A673 (cell line): Measurements from ENCODE around the gene IL12RB2. TPM values are rescaled to one million over a fixed set of nuclear protein-coding genes. Genes with fewer than 3 reads are reported as not detected.
A peak's percentile ranks its signal among the peaks of the same experiment; 100 is the strongest.

Experiments
- BruUV-seq: library from RNA; stranded (reverse); fragments of 400-500 nt; replicated peaks from 2 replicates; lab custom pipeline; 2021; lab: Mats Ljungman, UMichigan
- CTCF ChIA-PET: fragments of 300-600 bp; sonication (Branson Sonifier 250); formaldehyde crosslinking; loops from one replicate; lab custom pipeline; 2022; ENCODE audit warnings: antibody characterized with exemption; lab: Charles Lee
- POLR2A ChIA-PET: fragments of 300-600 bp; sonication (Branson Sonifier 250); formaldehyde crosslinking; loops from one replicate; lab custom pipeline; 2022; ENCODE audit warnings: antibody characterized with exemption; ENCODE audit not compliant: low non-redundant PET; lab: Charles Lee
- DNase-seq: peaks from one replicate; pipeline ENCODE4 v3.0.0-alpha.2; 2015; ENCODE audit warnings: low spot score
- H3K27ac ChIP-seq: fragments of 200-600 bp; sonication (generic); 2 replicates; pipeline ENCODE4 v1.5.1; 2016; ENCODE audit warnings: mixed run types, low read depth, mild to moderate bottlenecking, mixed read lengths, antibody characterized with exemption, low read length; ENCODE audit not compliant: poor library complexity, severe bottlenecking
- H3K27me3 ChIP-seq: fragments of 200-600 bp; sonication (generic); replicated peaks from 2 replicates; pipeline ENCODE4 v1.6.1; 2017; ENCODE audit warnings: mixed run types, low read depth, mild to moderate bottlenecking, mixed read lengths, antibody characterized with exemption, low read length; ENCODE audit not compliant: insufficient read depth, poor library complexity
- H3K36me3 ChIP-seq: fragments of 200-600 bp; sonication (generic); 2 replicates; pipeline ENCODE4 v1.6.1; 2016; ENCODE audit warnings: mixed run types, mild to moderate bottlenecking, mixed read lengths, antibody characterized with exemption, low read length; ENCODE audit not compliant: insufficient read depth, poor library complexity, severe bottlenecking
- H3K4me1 ChIP-seq: fragments of 200-600 bp; sonication (generic); 2 replicates; pipeline ENCODE4 v1.6.1; 2017; ENCODE audit warnings: mixed run types, mild to moderate bottlenecking, mixed read lengths, antibody characterized with exemption, low read length; ENCODE audit not compliant: insufficient read depth, poor library complexity, severe bottlenecking
- H3K4me3 ChIP-seq: fragments of 200-600 bp; sonication (generic); 2 replicates; pipeline ENCODE4 v1.5.1; 2016; ENCODE audit warnings: low read depth, mixed run types, mild to moderate bottlenecking, mixed read lengths, low read length; ENCODE audit not compliant: poor library complexity, severe bottlenecking
- H3K9me3 ChIP-seq: fragments of 200-600 bp; sonication (generic); 2 replicates; pipeline ENCODE4 v1.6.1; 2016; ENCODE audit warnings: mixed run types, low read depth, mild to moderate bottlenecking, mixed read lengths, antibody characterized with exemption, low read length; ENCODE audit not compliant: poor library complexity, severe bottlenecking
- EZH2 ChIP-seq: fragments of 200-600 bp; sonication (generic); IDR thresholded peaks from 2 replicates; pipeline ENCODE4 v1.6.1; 2017; ENCODE audit warnings: borderline replicate concordance, low read depth, mild to moderate bottlenecking, mixed read lengths, antibody characterized with exemption, low read length; ENCODE audit not compliant: poor library complexity, severe bottlenecking
- intact Hi-C: fragments of 100-400 bp; cut with micrococcal nuclease; formaldehyde crosslinking; loops from one replicate; pipeline ENCODE4 v1.10.0; 2022; ENCODE audit not compliant: unreplicated experiment
- total RNA-seq: library from RNA; stranded (reverse); gene quantifications from 2 replicates; pipeline ENCODE4 v1.2.3, GENCODE V29; 2021
- TF ChIP-seq, protein P1 (sequence below): fragments of 300-800, 200-600 bp; sonication (generic); conservative IDR thresholded peaks from 2 replicates; pipeline ENCODE4 v1.5.1; 2017; ENCODE audit warnings: low read depth, mild to moderate bottlenecking, antibody characterized with exemption, low read length, moderate library complexity, mixed read lengths

Gene IL12RB2
- total RNA-seq, 1 experiment from 2014 or later: 0.39 TPM

DNA sequence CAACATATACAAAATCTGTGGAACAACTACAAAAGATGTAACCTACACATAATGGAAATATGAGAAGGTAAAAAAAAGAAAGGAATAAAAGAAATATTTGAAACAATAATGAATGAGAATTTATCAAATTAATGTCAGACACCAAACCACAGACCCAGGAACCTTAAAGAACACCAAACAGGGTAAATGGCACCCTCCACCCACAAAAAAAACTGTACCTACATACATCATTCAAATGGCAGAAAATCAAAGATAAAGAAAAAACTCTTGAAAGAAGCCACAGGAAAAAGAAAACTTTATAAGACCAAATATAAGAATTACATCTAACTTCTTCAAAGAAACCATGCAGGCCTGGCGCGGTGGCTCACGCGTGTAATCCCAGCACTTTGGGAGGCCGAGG lies 54.0 kb downstream of the IL12RB2 start:
- H3K9me3 ChIP-seq: no peaks in the 10 kb centered on the region
- H3K4me3 ChIP-seq: no peak overlapping the region
- no peak overlapping the region for H3K27ac ChIP-seq
- H3K27me3 ChIP-seq: no peaks in the 10 kb centered on the region
- H3K36me3 ChIP-seq: no peaks in the 10 kb centered on the region
- no peak for TF ChIP-seq EZH2
- TF ChIP-seq, protein P1, sequence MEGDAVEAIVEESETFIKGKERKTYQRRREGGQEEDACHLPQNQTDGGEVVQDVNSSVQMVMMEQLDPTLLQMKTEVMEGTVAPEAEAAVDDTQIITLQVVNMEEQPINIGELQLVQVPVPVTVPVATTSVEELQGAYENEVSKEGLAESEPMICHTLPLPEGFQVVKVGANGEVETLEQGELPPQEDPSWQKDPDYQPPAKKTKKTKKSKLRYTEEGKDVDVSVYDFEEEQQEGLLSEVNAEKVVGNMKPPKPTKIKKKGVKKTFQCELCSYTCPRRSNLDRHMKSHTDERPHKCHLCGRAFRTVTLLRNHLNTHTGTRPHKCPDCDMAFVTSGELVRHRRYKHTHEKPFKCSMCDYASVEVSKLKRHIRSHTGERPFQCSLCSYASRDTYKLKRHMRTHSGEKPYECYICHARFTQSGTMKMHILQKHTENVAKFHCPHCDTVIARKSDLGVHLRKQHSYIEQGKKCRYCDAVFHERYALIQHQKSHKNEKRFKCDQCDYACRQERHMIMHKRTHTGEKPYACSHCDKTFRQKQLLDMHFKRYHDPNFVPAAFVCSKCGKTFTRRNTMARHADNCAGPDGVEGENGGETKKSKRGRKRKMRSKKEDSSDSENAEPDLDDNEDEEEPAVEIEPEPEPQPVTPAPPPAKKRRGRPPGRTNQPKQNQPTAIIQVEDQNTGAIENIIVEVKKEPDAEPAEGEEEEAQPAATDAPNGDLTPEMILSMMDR: no peak
- no peak for DNase-seq
- POLR2A ChIA-PET: no interaction called here
- intact Hi-C loops: no loop called here
- H3K4me1 ChIP-seq: no peaks in the 10 kb centered on the region
- BruUV-seq: no TSS peak
- CTCF ChIA-PET: no interaction called here

DNA sequence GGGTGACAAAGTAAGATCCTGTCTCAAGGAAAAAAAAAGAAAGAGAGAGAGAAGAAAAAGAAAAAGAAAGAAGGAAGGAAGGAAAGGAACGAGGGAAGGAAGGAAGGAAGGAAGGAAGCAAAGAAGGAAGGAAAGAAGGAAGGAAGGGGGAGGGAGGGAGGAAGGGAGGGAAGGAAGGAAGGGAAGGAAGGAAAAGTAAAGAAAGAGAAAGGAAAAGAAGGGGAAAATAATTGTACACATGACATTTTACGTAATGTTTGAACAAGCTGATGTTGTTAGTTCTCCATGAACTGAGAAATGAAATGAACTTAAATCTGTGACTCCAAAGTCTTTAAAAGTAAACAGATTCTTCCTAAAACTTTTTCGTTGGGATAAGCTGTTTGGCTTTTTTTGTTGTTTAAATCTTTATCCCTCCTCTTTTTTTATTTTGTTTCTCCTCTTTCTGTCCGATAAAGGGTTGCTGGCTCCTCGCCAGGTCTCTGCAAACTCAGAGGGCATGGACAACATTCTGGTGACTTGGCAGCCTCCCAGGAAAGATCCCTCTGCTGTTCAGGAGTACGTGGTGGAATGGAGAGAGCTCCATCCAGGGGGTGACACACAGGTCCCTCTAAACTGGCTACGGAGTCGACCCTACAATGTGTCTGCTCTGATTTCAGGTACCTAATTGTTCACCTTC lies 59.8 kb downstream of the IL12RB2 start:
- intact Hi-C loops: no loop called here
- no TSS peak for BruUV-seq
- no peak overlapping the region for H3K27ac ChIP-seq
- H3K9me3 ChIP-seq: no peaks in the 10 kb centered on the region
- DNase-seq: peak; percentile 59
- ChIA-PET POLR2A (no interaction called here), CTCF (no interaction called here)
- H3K4me1 ChIP-seq: peaks cover 4% of the 10 kb centered on the region
- H3K27me3 ChIP-seq: no peaks in the 10 kb centered on the region
- H3K36me3 ChIP-seq: no peaks in the 10 kb centered on the region
- TF ChIP-seq, protein P1: no peak; the same call in 1 of the 2 replicates
- TF ChIP-seq EZH2: no peak
- no peak overlapping the region for H3K4me3 ChIP-seq

DNA sequence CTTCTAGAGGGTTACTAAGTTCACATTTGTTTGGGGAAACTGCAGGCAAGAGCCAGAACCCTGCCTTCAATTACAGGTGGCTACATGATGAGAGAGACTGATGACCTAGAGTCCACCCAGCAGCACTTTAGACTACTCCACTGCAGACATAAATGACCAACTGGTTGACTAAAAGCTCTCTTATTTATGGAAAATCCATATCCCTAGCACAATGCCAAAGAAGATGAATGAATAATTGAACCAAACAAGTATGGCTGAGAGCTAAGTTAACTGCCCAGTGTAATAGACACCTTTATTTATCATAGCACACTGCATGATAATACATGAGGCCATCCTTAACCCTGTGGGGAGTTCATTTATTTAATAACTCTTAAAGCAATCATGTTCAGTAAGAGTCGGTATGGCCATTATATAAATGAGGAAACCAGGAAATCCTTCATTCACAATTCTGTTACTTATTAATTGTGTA lies 60.4 kb downstream of the IL12RB2 start:
- no TSS peak for BruUV-seq
- Histone ChIP-seq H3K36me3 (no peaks in the 10 kb centered on the region), H3K9me3 (no peaks in the 10 kb centered on the region), H3K27me3 (no peaks in the 10 kb centered on the region), H3K4me3 (no peak overlapping the region), H3K27ac (no peak overlapping the region), H3K4me1 (peaks cover 4% of the 10 kb centered on the region)
- ChIA-PET POLR2A (no interaction called here), CTCF (no interaction called here)
- intact Hi-C loops: no loop called here
- no peak for DNase-seq
- no peak for TF ChIP-seq EZH2
- TF ChIP-seq, protein P1: no peak
